ACC112 (cell line): Measurements from ENCODE around the gene RHBDD1.

Experiments
- H2AFZ ChIP-seq: fragments of 200-600 bp; sonication (generic); one replicate; pipeline ENCODE4 v1.6.0; 2017; ENCODE audit warnings: antibody characterized with exemption, low read length; ENCODE audit not compliant: unreplicated experiment
- H3K27ac ChIP-seq: fragments of 200-600 bp; sonication (generic); 2 replicates; pipeline ENCODE4 v1.5.1; 2014; ENCODE audit warnings: low read depth, mild to moderate bottlenecking, antibody characterized with exemption, low read length, moderate library complexity
- H3K27me3 ChIP-seq: fragments of 200-600 bp; sonication (generic); 2 replicates; pipeline ENCODE4 v1.6.1; 2014; ENCODE audit warnings: mild to moderate bottlenecking, antibody characterized with exemption, low read length, moderate library complexity, mixed read lengths; ENCODE audit not compliant: insufficient read depth
- H3K36me3 ChIP-seq: fragments of 200-600 bp; sonication (generic); 2 replicates; pipeline ENCODE4 v1.6.1; 2016; ENCODE audit warnings: mild to moderate bottlenecking, antibody characterized with exemption, low read length, moderate library complexity, mixed read lengths; ENCODE audit not compliant: insufficient read depth
- H3K4me1 ChIP-seq: fragments of 200-600 bp; sonication (generic); one replicate; pipeline ENCODE4 v1.6.1; 2016; ENCODE audit warnings: low read length, mixed read lengths; ENCODE audit not compliant: insufficient read depth, unreplicated experiment, control insufficient read depth
- H3K4me3 ChIP-seq: fragments of 200-600 bp; sonication (generic); 2 replicates; pipeline ENCODE4 v1.5.1; 2014; ENCODE audit warnings: mild to moderate bottlenecking, low read depth, low read length
- H3K79me2 ChIP-seq: fragments of 200-600 bp; sonication (generic); one replicate; pipeline ENCODE4 v1.6.0; 2016; ENCODE audit warnings: low read length; ENCODE audit not compliant: control insufficient read depth, unreplicated experiment, insufficient read depth

The RHBDD1 gene

GRCh38 chr2:226913641-226914040, 77.8 kb downstream of the RHBDD1 start:
- Histone ChIP-seq H2AFZ (no peak overlapping the region), H3K79me2 (no peaks in the 10 kb centered on the region), H3K27me3 (no peaks in the 10 kb centered on the region), H3K27ac (no peak overlapping the region), H3K4me1 (no peaks in the 10 kb centered on the region), H3K36me3 (no peaks in the 10 kb centered on the region), H3K4me3 (no peak overlapping the region)

- Histone ChIP-seq H3K79me2 (no peaks in the 10 kb centered on the region), H3K27me3 (no peaks in the 10 kb centered on the region), H3K36me3 (peaks cover 3% of the 10 kb centered on the region; the same call in 1 of the 2 replicates), H2AFZ (no peak overlapping the region), H3K4me1 (no peaks in the 10 kb centered on the region), H3K27ac (no peak overlapping the region), H3K4me3 (no peak overlapping the region)
These were observed 80.0 kb downstream of the RHBDD1 start for GRCh38 chr2:226915846-226916360.

- Histone ChIP-seq H2AFZ (no peak overlapping the region), H3K4me1 (no peaks in the 10 kb centered on the region), H3K27me3 (no peaks in the 10 kb centered on the region), H3K27ac (no peak overlapping the region), H3K79me2 (no peaks in the 10 kb centered on the region), H3K4me3 (no peak overlapping the region), H3K36me3 (peaks cover 3% of the 10 kb centered on the region; the same call in 1 of the 2 replicates)
These were observed 80.8 kb downstream of the RHBDD1 start for GRCh38 chr2:226916669-226917068.

- no peak overlapping the region for H3K27ac ChIP-seq
- H3K36me3 ChIP-seq = no peaks in the 10 kb centered on the region
- H3K4me1 ChIP-seq = no peaks in the 10 kb centered on the region
- no peak overlapping the region for H2AFZ ChIP-seq
- H3K4me3 ChIP-seq = no peak overlapping the region
- no peaks in the 10 kb centered on the region for H3K27me3 ChIP-seq
- no peaks in the 10 kb centered on the region for H3K79me2 ChIP-seq
These were observed 96.6 kb downstream of the RHBDD1 start for GRCh38 chr2:226932443-226932842.

GRCh38 chr2:226934546-226935201, 98.8 kb downstream of the RHBDD1 start:
- H3K4me3 ChIP-seq = no peak overlapping the region
- no peak overlapping the region for H3K27ac ChIP-seq
- no peak overlapping the region for H2AFZ ChIP-seq
- no peaks in the 10 kb centered on the region for H3K27me3 ChIP-seq
- H3K79me2 ChIP-seq = no peaks in the 10 kb centered on the region
- no peaks in the 10 kb centered on the region for H3K4me1 ChIP-seq
- no peaks in the 10 kb centered on the region for H3K36me3 ChIP-seq

- H3K4me1 ChIP-seq = no peaks in the 10 kb centered on the region
- no peaks in the 10 kb centered on the region; the same call in 1 of the 2 replicates for H3K36me3 ChIP-seq
- H2AFZ ChIP-seq = no peak overlapping the region
- no peaks in the 10 kb centered on the region for H3K79me2 ChIP-seq
- no peak overlapping the region for H3K27ac ChIP-seq
- no peak overlapping the region for H3K4me3 ChIP-seq
- H3K27me3 ChIP-seq = no peaks in the 10 kb centered on the region
These were observed 108.2 kb downstream of the RHBDD1 start for GRCh38 chr2:226943862-226944620.

GRCh38 chr2:226953206-226953605, 117.4 kb downstream of the RHBDD1 start:
- Histone ChIP-seq H3K4me3 (no peak overlapping the region), H3K27ac (no peak overlapping the region), H3K27me3 (no peaks in the 10 kb centered on the region), H3K4me1 (no peaks in the 10 kb centered on the region), H2AFZ (no peak overlapping the region), H3K36me3 (no peaks in the 10 kb centered on the region), H3K79me2 (no peaks in the 10 kb centered on the region)

- Histone ChIP-seq H3K4me3 (no peak overlapping the region), H3K27ac (no peak overlapping the region), H3K27me3 (no peaks in the 10 kb centered on the region), H3K79me2 (no peaks in the 10 kb centered on the region), H2AFZ (no peak overlapping the region), H3K4me1 (no peaks in the 10 kb centered on the region), H3K36me3 (no peaks in the 10 kb centered on the region)
These were observed 118.0 kb downstream of the RHBDD1 start for GRCh38 chr2:226953826-226954225.

- H3K27ac ChIP-seq = no peak overlapping the region
- no peaks in the 10 kb centered on the region for H3K4me1 ChIP-seq
- no peaks in the 10 kb centered on the region for H3K36me3 ChIP-seq
- H3K27me3 ChIP-seq = no peaks in the 10 kb centered on the region
- H3K79me2 ChIP-seq = no peaks in the 10 kb centered on the region
- no peak overlapping the region for H3K4me3 ChIP-seq
- no peak overlapping the region for H2AFZ ChIP-seq
These were observed 120.8 kb downstream of the RHBDD1 start for GRCh38 chr2:226956659-226957058.

- no peak overlapping the region for H2AFZ ChIP-seq
These were observed 123.6 kb downstream of the RHBDD1 start for GRCh38 chr2:226959418-226959817.

More at GRCh38 chr2:226959418-226959817, 123.6 kb downstream of the RHBDD1 start:
- Histone ChIP-seq H3K4me3 (no peak overlapping the region), H3K4me1 (peaks cover 9% of the 10 kb centered on the region), H3K27ac (no peak overlapping the region), H3K36me3 (no peaks in the 10 kb centered on the region), H3K27me3 (no peaks in the 10 kb centered on the region), H3K79me2 (no peaks in the 10 kb centered on the region)
